H1 (cell line): ENCODE data around the gene STAT5A. TPM values are rescaled to one million over a fixed set of nuclear protein-coding genes. Genes with fewer than 3 reads are reported as not detected.

Source experiments
- CTCF ChIA-PET: fragments of 300-600 bp; sonication (Branson Sonifier 250); formaldehyde crosslinking; loops from one replicate; lab custom pipeline; 2021; ENCODE audit not compliant: partially characterized antibody; lab: Charles Lee
- POLR2A ChIA-PET: fragments of 300-600 bp; sonication (Branson Sonifier 250); formaldehyde crosslinking; loops from one replicate; lab custom pipeline; 2021; ENCODE audit warnings: inconsistent platforms; ENCODE audit not compliant: partially characterized antibody; lab: Charles Lee
- DNase-seq, 2 experiments: peaks; one replicate each; pipeline versions ENCODE4 v3.0.0 to v3.0.0-alpha.2; 2010 to 2022; ENCODE audit warnings: low spot score in 2 of 2, low read depth in 1 of 2, mixed read lengths in 1 of 2
- FAIRE-seq: peaks from 2 replicates; lab custom pipeline; 2011; peaks lifted over from hg19 to GRCh38; lab: Jason Lieb, UNC
- H2AFZ ChIP-seq: 2 replicates; pipeline ENCODE4 v1.8.1; 2012; ENCODE audit warnings: low read length, inconsistent platforms
- H2AK5ac ChIP-seq: 2 replicates; pipeline ENCODE4 v1.6.1; 2013; ENCODE audit warnings: low read depth, low read length
- H2BK120ac ChIP-seq: replicated peaks from 2 replicates; pipeline ENCODE3; 2013; ENCODE audit warnings: low read depth, low read length, inconsistent platforms
- H2BK12ac ChIP-seq: 2 replicates; pipeline ENCODE4 v1.6.1; 2013; ENCODE audit warnings: low read depth, low read length
- H2BK15ac ChIP-seq: 2 replicates; pipeline ENCODE4 v1.6.1; 2013; ENCODE audit warnings: low read length
- H2BK20ac ChIP-seq: 2 replicates; pipeline ENCODE4 v1.6.1; 2013; ENCODE audit warnings: low read length
- H2BK5ac ChIP-seq: 2 replicates; pipeline ENCODE4 v1.6.1; 2013; ENCODE audit warnings: low read depth, low read length
- H3K14ac ChIP-seq: 2 replicates; pipeline ENCODE4 v1.6.1; 2013; ENCODE audit warnings: inconsistent platforms; ENCODE audit not compliant: insufficient read length
- H3K18ac ChIP-seq: 2 replicates; pipeline ENCODE4 v1.6.1; 2013; ENCODE audit warnings: low read length; ENCODE audit errors: extremely low read depth
- H3K23ac ChIP-seq: 2 replicates; pipeline ENCODE4 v1.6.1; 2013; ENCODE audit warnings: inconsistent platforms; ENCODE audit not compliant: insufficient read length
- H3K23me2 ChIP-seq: 2 replicates; pipeline ENCODE4 v1.6.1; 2013; ENCODE audit warnings: low read depth, low read length
- H3K27ac ChIP-seq: 2 replicates; pipeline ENCODE4 v1.6.1; 2011; ENCODE audit warnings: low read depth, low read length, inconsistent platforms
- H3K27me3 ChIP-seq, 4 experiments: replicated peaks in 1 of 4; 1 replicate in 1 of 4; 2 replicates in 3 of 4; pipeline versions ENCODE4 v1.6.1 to v1.8.1; 2011 to 2013; ENCODE audit warnings: low read length in 3 of 4, mild to moderate bottlenecking in 3 of 4, inconsistent platforms in 2 of 4, mixed read lengths in 2 of 4, moderate library complexity in 1 of 4; ENCODE audit not compliant: control insufficient read depth in 3 of 4, insufficient read depth in 3 of 4; ENCODE audit errors: extremely low read depth in 1 of 4
- H3K36me3 ChIP-seq, 4 experiments: 2 replicates each; pipeline versions ENCODE4 v1.6.1 to v1.8.1; 2011 to 2013; ENCODE audit warnings: mild to moderate bottlenecking in 4 of 4, low read length in 3 of 4, moderate library complexity in 2 of 4, control low read depth in 1 of 4, inconsistent platforms in 1 of 4; ENCODE audit not compliant: insufficient read depth in 4 of 4, control insufficient read depth in 2 of 4
- H3K4ac ChIP-seq: replicated peaks from 2 replicates; pipeline ENCODE3; 2013; ENCODE audit warnings: low read length, low read depth, mixed read lengths, inconsistent platforms; ENCODE audit not compliant: insufficient read length
- H3K4me1 ChIP-seq, 4 experiments: replicated peaks in 1 of 4; 1 replicate in 1 of 4; 2 replicates in 3 of 4; pipeline versions ENCODE4 v1.6.1 to v1.8.1; 2011 to 2013; ENCODE audit warnings: low read length in 3 of 4, inconsistent platforms in 2 of 4, mixed read lengths in 1 of 4; ENCODE audit not compliant: insufficient read depth in 4 of 4, control insufficient read depth in 3 of 4
- H3K4me2 ChIP-seq, 2 experiments: 2 replicates each; pipeline versions ENCODE4 v1.6.1 to v1.8.1; 2011 to 2013; ENCODE audit warnings: low read depth in 2 of 2, low read length in 2 of 2, control low read depth in 1 of 2, inconsistent platforms in 1 of 2, mild to moderate bottlenecking in 1 of 2; ENCODE audit not compliant: insufficient read depth in 1 of 2
- H3K4me3 ChIP-seq, 4 experiments: fragments of 200-600, 300-600 bp in 1 of 4; sonication (generic), shearing (Covaris generic), sonication (Bioruptor Twin) in 1 of 4; 2 replicates each; pipeline versions ENCODE4 v1.5.1 to v1.8.1; 2011 to 2016; ENCODE audit warnings: low read length in 4 of 4, low read depth in 3 of 4, control low read depth in 2 of 4, inconsistent platforms in 2 of 4, mild to moderate bottlenecking in 2 of 4, mixed read lengths in 1 of 4, moderate library complexity in 1 of 4; ENCODE audit not compliant: insufficient read depth in 2 of 4; ENCODE audit errors: extremely low read depth in 1 of 4
- H3K56ac ChIP-seq: replicated peaks from 2 replicates; pipeline ENCODE3; 2013; ENCODE audit warnings: low read depth, mild to moderate bottlenecking, mixed read lengths, low read length, inconsistent platforms; ENCODE audit not compliant: insufficient read length
- H3K79me1 ChIP-seq: 2 replicates; pipeline ENCODE4 v1.6.1; 2013; ENCODE audit warnings: low read depth, low read length, control low read depth
- H3K79me2 ChIP-seq, 2 experiments: 2 replicates each; pipeline versions ENCODE4 v1.6.1 to v1.8.1; 2012 to 2013; ENCODE audit warnings: low read length in 2 of 2, mild to moderate bottlenecking in 2 of 2, inconsistent platforms in 1 of 2; ENCODE audit not compliant: insufficient read depth in 2 of 2, control insufficient read depth in 1 of 2
- H3K9ac ChIP-seq, 4 experiments: replicated peaks in 1 of 4; 1 replicate in 1 of 4; 2 replicates in 3 of 4; pipeline versions ENCODE4 v1.6.1 to v1.8.1; 2011 to 2013; ENCODE audit warnings: low read depth in 3 of 4, low read length in 3 of 4, control low read depth in 2 of 4, mild to moderate bottlenecking in 2 of 4, moderate library complexity in 2 of 4, inconsistent platforms in 1 of 4; ENCODE audit errors: extremely low read depth in 1 of 4
- H3K9me3 ChIP-seq, 2 experiments: 2 replicates each; pipeline versions ENCODE4 v1.6.1 to v1.8.1; 2012 to 2013; ENCODE audit warnings: mild to moderate bottlenecking in 2 of 2, moderate library complexity in 2 of 2, control low read depth in 1 of 2, inconsistent platforms in 1 of 2, low read depth in 1 of 2, low read length in 1 of 2, mixed read lengths in 1 of 2; ENCODE audit not compliant: insufficient read depth in 2 of 2
- H4K20me1 ChIP-seq, 2 experiments: replicated peaks in 1 of 2; 2 replicates each; pipeline versions ENCODE3 to v1.8.1; 2011 to 2013; ENCODE audit warnings: inconsistent platforms in 2 of 2, low read length in 2 of 2, mild to moderate bottlenecking in 1 of 2; ENCODE audit not compliant: insufficient read depth in 2 of 2, control insufficient read depth in 1 of 2
- H4K5ac ChIP-seq: 2 replicates; pipeline ENCODE4 v1.6.1; 2013; ENCODE audit warnings: low read length, low read depth, mixed read lengths, inconsistent platforms; ENCODE audit not compliant: insufficient read length
- H4K8ac ChIP-seq: 2 replicates; pipeline ENCODE4 v1.8.0; 2013; ENCODE audit warnings: mild to moderate bottlenecking, moderate library complexity, low read length, inconsistent platforms; ENCODE audit not compliant: insufficient read depth; ENCODE audit errors: extremely low read depth
- H4K91ac ChIP-seq: replicated peaks from 2 replicates; pipeline ENCODE3; 2013; ENCODE audit warnings: low read length, mixed read lengths, inconsistent platforms; ENCODE audit not compliant: insufficient read length
- BCL11A ChIP-seq, 2 experiments: IDR thresholded peaks; one replicate each; pipeline ENCODE4 v1.6.1; 2011; ENCODE audit warnings: low read depth in 2 of 2, low read length in 2 of 2, mild to moderate bottlenecking in 2 of 2
- CBX5 ChIP-seq: fragments of 300-800, 300-1000 bp; sonication (generic); IDR thresholded peaks from 2 replicates; pipeline ENCODE4 v1.7.1; 2016; ENCODE audit warnings: antibody characterized with exemption, low read length, low read depth
- FOSL1 ChIP-seq: IDR thresholded peaks from 2 replicates; pipeline ENCODE4 v1.6.1; 2011; ENCODE audit warnings: mild to moderate bottlenecking, low read depth, low read length, moderate library complexity; ENCODE audit not compliant: insufficient read depth
- GABPA ChIP-seq: IDR thresholded peaks from 2 replicates; pipeline ENCODE4 v1.6.1; 2011; ENCODE audit warnings: mild to moderate bottlenecking, low read length, moderate library complexity, borderline replicate concordance; ENCODE audit not compliant: insufficient read depth
- GTF2F1 ChIP-seq: IDR thresholded peaks from 2 replicates; pipeline ENCODE4 v1.6.1; 2012; ENCODE audit warnings: low read depth, low read length, improper control_type of control experiment, borderline replicate concordance
- KDM5A ChIP-seq: fragments of 200-600 bp; IDR thresholded peaks from 2 replicates; pipeline ENCODE4 v1.7.1; 2012; ENCODE audit warnings: mild to moderate bottlenecking, low read length, inconsistent platforms, mixed read lengths
- RFX5 ChIP-seq: IDR thresholded peaks from 2 replicates; pipeline ENCODE4 v1.6.1; 2011; ENCODE audit warnings: low read depth, low read length, improper control_type of control experiment, borderline replicate concordance
- RXRA ChIP-seq: IDR thresholded peaks from 2 replicates; pipeline ENCODE4 v1.6.1; 2011; ENCODE audit warnings: low read depth, mild to moderate bottlenecking, low read length, moderate library complexity; ENCODE audit not compliant: insufficient read depth
- SP2 ChIP-seq: IDR thresholded peaks from 2 replicates; pipeline ENCODE4 v1.6.1; 2012; ENCODE audit warnings: mild to moderate bottlenecking, low read length, inconsistent platforms
- SUZ12 ChIP-seq: fragments of 200-600 bp; sonication (generic); IDR thresholded peaks from 2 replicates; pipeline ENCODE4 v1.6.1; 2012; ENCODE audit warnings: mild to moderate bottlenecking, inconsistent platforms, low read length, moderate library complexity, mixed read lengths
- WGBS, 2 experiments: shearing (Covaris generic) in 1 of 2; methylation state at CpG; one replicate each; pipeline versions ENCODE4 v1.1.6 to v1.1.7; 2013 to 2015; ENCODE audit warnings: low lambda C conversion rate in 2 of 2, mixed read lengths in 2 of 2, inconsistent platforms in 1 of 2, low coverage in 1 of 2, missing lambda C conversion rate in 1 of 2; ENCODE audit not compliant: insufficient replicate concordance in 2 of 2, insufficient coverage in 1 of 2, insufficient read length in 1 of 2; ENCODE audit errors: extremely low coverage in 1 of 2, missing lambda C conversion rate in 1 of 2; 5-methylcytosine and 5-hydroxymethylcytosine counted together
- polyA plus RNA-seq, 7 experiments: library from polyadenylated mRNA; depleted of rRNA in 3 of 7; stranded (reverse) in 5 of 7; unstranded in 2 of 7; fragments of >200 nt in 5 of 7; fragments of 200-250 nt in 2 of 7; gene quantifications; 1 replicate in 5 of 7; 2 replicates in 1 of 7; 4 replicates in 1 of 7; pipeline versions ENCODE4 v1.2.1 to v1.2.3, GENCODE V29; 2011 to 2013; ENCODE audit warnings: missing spikeins in 2 of 7, mixed read lengths in 2 of 7
- total RNA-seq: library from RNA; stranded (reverse); fragmentation: NEBNext Ultra II Directional; extraction: Animal tissue kit (Norgen Biotek cat#: 25700); gene quantifications from 2 replicates; pipeline ENCODE4 v1.2.1, GENCODE V29; 2021
- TF ChIP-seq, protein P1 (sequence below): IDR thresholded peaks from 2 replicates; pipeline ENCODE4 v1.6.1; 2012; ENCODE audit warnings: inconsistent platforms

STAT5A gene
- total and polyA plus RNA-seq, 2 of the 8 experiments (the other 6 are each of a cell fraction or from before 2014, with no cell fraction given) = 4.2 to 5.4 TPM

DNA sequence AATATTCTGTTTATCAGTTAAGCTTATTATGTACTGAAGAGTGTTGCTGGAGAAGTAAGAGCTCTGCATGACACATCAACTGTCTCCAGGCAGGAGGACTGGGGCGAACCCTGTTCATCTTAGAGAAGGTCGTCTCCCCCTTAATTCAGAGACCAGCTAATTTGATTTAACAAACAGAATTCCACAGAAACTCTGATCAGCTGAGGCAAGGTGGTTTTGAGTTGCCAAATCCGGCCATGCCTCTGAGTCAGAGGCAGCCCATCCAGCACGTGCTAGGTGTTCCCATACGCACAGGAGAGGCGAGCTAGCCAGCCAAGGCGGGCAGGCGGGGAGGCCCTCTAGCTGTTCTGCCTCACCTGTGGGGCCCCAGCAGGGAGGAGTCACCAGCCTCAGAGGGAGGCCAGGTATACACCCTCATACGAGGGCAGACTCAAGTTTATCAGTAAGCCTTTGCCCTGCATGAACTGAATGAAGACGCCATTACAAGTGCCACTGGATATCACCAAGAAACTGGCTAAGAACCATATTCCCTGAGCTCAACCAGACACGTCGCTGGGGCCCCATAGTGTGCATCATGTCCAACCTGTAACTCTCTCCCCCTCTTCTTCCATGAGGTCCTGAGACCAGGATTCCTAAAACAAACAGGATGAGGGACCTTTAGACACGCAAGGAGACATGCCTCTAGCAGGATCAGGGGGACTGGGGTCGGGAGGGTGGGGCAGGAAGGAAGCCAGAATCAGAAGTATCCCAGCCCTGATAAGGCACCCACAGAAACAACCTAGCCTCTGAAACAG lies 25.7 kb downstream of the STAT5A start:
- no peaks in the 10 kb centered on the region for H3K79me2 ChIP-seq
- H3K4me1 ChIP-seq = peaks cover 5 to 20% (median 8%) of the 10 kb centered on the region in 4 experiments; a peak in 6 of 7 replicates
- H4K20me1 ChIP-seq = peaks cover 0 to 5% of the 10 kb centered on the region in 2 experiments
- ChIA-PET POLR2A (interaction anchor here (0.8 to 4.5 kb wide), 6 partner anchors 15 to 106 kb away, joined by 3 to 23 read pairs (median 4); partner anchors contain the start of gene STAT5B), CTCF (interaction anchor here (0.7 to 24.6 kb wide), 18 partner anchors 8 to 294 kb away, joined by 3 to 542 read pairs (median 4); partner anchors contain the start of genes CAVIN1 and NKIRAS2)
- H3K4ac ChIP-seq = no peak overlapping the region
- H2BK5ac ChIP-seq = no peak overlapping the region
- H3K4me3 ChIP-seq = no peak overlapping the region
- 0 out of 2 replicates have a peak overlapping the region, but pooled peaks have one; percentile 19 for H3K18ac ChIP-seq
- no peak overlapping the region for H2AK5ac ChIP-seq
- no peak overlapping the region for H2BK120ac ChIP-seq
- no peaks in the 10 kb centered on the region for H3K9me3 ChIP-seq
- no peaks in the 10 kb centered on the region for H3K23me2 ChIP-seq
- peak overlapping the region; percentile 9; the same call in 1 of the 2 replicates for H2BK12ac ChIP-seq
- H4K91ac ChIP-seq = no peak overlapping the region
- DNase-seq = no peak
- peaks cover 4 to 33% (median 25%) of the 10 kb centered on the region in 4 experiments; a peak in 6 of 8 replicates for H3K36me3 ChIP-seq
- H2BK20ac ChIP-seq = no peak overlapping the region
- H2AFZ ChIP-seq = no peak overlapping the region
- no peaks in the 10 kb centered on the region for H3K27me3 ChIP-seq
- no peak overlapping the region for H4K5ac ChIP-seq
- WGBS, 2 experiments = 86% methylated on average over 14 of the region's 14 CpGs; no CpG with 5 or more reads in 1 of the 2 experiments
- H3K27ac ChIP-seq = no peak overlapping the region
- H3K14ac ChIP-seq = no peak overlapping the region
- no peak for FAIRE-seq
- H2BK15ac ChIP-seq = no peak overlapping the region
- H4K8ac ChIP-seq = no peak overlapping the region; the same call in 1 of the 2 replicates
- no peaks in the 10 kb centered on the region; the same call in 1 of the 2 replicates for H3K79me1 ChIP-seq
- no peak overlapping the region for H3K4me2 ChIP-seq
- H3K56ac ChIP-seq = no peak overlapping the region
- H3K9ac ChIP-seq = no peak overlapping the region
- H3K23ac ChIP-seq = no peak overlapping the region
- TF ChIP-seq GTF2F1 (no peak), SUZ12 (no peak), RXRA (no peak), SP2 (no peak), KDM5A (no peak), CBX5 (no peak), GABPA (no peak), RFX5 (no peak), FOSL1 (no peak), BCL11A (IDR thresholded peaks at IDR 0.05; ENCODE audit: low read depth in 2 of 2, low read length in 2 of 2) (no peak)
- TF ChIP-seq, protein P1, sequence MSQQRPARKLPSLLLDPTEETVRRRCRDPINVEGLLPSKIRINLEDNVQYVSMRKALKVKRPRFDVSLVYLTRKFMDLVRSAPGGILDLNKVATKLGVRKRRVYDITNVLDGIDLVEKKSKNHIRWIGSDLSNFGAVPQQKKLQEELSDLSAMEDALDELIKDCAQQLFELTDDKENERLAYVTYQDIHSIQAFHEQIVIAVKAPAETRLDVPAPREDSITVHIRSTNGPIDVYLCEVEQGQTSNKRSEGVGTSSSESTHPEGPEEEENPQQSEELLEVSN = no peak
